CD4-positive, alpha-beta T cell treated with Interleukin-4 for 1 hour (primary cell): ENCODE results near the gene MYLK2.
"Not testable (repeated sequence)": the region's sequence is repeated elsewhere in the genome, so short reads cannot be mapped to it uniquely, and the experiment has no call there.

Source experiments
- DNase-seq, 2 donors: peaks; one replicate each; pipeline ENCODE4 v3.0.0-alpha.2; 2020 to 2022

Gene MYLK2

GRCh38 chr20:31819083-31819784 lies at the start of gene MYLK2:
TSS of gene MYLK2 (plus strand) at chr20:31819356. CDS start at chr20:31819581, 225 bp downstream.
- DNase-seq = no peak

GRCh38 chr20:31769681-31770080 lies 49.5 kb upstream of the MYLK2 start:
- no peak for DNase-seq

- DNase-seq = peak in 1 of 2 donors; percentile 35
Measured at GRCh38 chr20:31770243-31770642, 48.9 kb upstream of the MYLK2 start.

GRCh38 chr20:31774408-31774807 lies 44.7 kb upstream of the MYLK2 start:
- no peak for DNase-seq

GRCh38 chr20:31780839-31781238 lies 38.3 kb upstream of the MYLK2 start:
- no peak for DNase-seq

- no peak for DNase-seq
Measured at GRCh38 chr20:31781945-31782344, 37.2 kb upstream of the MYLK2 start.

- DNase-seq = no peak
Measured at GRCh38 chr20:31784354-31785044, 34.7 kb upstream of the MYLK2 start.

- no peak for DNase-seq
Measured at GRCh38 chr20:31785089-31785488, 34.1 kb upstream of the MYLK2 start.

GRCh38 chr20:31788578-31788977 lies 30.6 kb upstream of the MYLK2 start:
- DNase-seq = no peak

- DNase-seq = no peak
Measured at GRCh38 chr20:31790401-31790800, 28.8 kb upstream of the MYLK2 start.

- no peak for DNase-seq
Measured at GRCh38 chr20:31797364-31797763, 21.8 kb upstream of the MYLK2 start.

- no peak for DNase-seq
Measured at GRCh38 chr20:31801508-31801907, 17.6 kb upstream of the MYLK2 start.

GRCh38 chr20:31803552-31804291 lies 15.4 kb upstream of the MYLK2 start:
- DNase-seq = no peak

GRCh38 chr20:31806564-31807355 lies 12.4 kb upstream of the MYLK2 start:
- no peak for DNase-seq

- DNase-seq = no peak
Measured at GRCh38 chr20:31808481-31808880, 10.7 kb upstream of the MYLK2 start.

GRCh38 chr20:31809661-31810060 lies 9.5 kb upstream of the MYLK2 start:
- no peak for DNase-seq

- no peak for DNase-seq
Measured at GRCh38 chr20:31811198-31811597, 8.0 kb upstream of the MYLK2 start.

GRCh38 chr20:31811796-31812728 lies 7.1 kb upstream of the MYLK2 start:
- no peak for DNase-seq

GRCh38 chr20:31813611-31814010 lies 5.5 kb upstream of the MYLK2 start:
- DNase-seq = no peak

- DNase-seq = not testable (repeated sequence)
Measured at GRCh38 chr20:31814142-31814541, 5.0 kb upstream of the MYLK2 start.

GRCh38 chr20:31815408-31816188 lies 3.6 kb upstream of the MYLK2 start:
- DNase-seq = no peak
